GM19238 (cell line): ENCODE data around the gene POU2F3.

Experiments
- DNase-seq: peaks from one replicate; pipeline ENCODE4 v3.0.0; 2011; ENCODE audit warnings: low spot score; ENCODE audit not compliant: insufficient read length

Gene POU2F3

GRCh38 chr11:120210626-120211521, 29.1 kb upstream of the POU2F3 start, which contains the start of gene OAF:
TSS of gene OAF (plus strand) at chr11:120211032. CDS start at chr11:120211280, 248 bp downstream.
- peak; percentile 87 for DNase-seq

- no peak for DNase-seq
Measured at GRCh38 chr11:120211522-120212258, 28.2 kb upstream of the POU2F3 start.

GRCh38 chr11:120212259-120212878, 27.6 kb upstream of the POU2F3 start:
- DNase-seq = no peak

- no peak for DNase-seq
Measured at GRCh38 chr11:120212926-120213325, 27.0 kb upstream of the POU2F3 start.

- no peak for DNase-seq
Measured at GRCh38 chr11:120214581-120214980, 25.4 kb upstream of the POU2F3 start.

GRCh38 chr11:120215634-120216033, 24.3 kb upstream of the POU2F3 start:
- DNase-seq = no peak

GRCh38 chr11:120216426-120217102, 23.4 kb upstream of the POU2F3 start:
- no peak for DNase-seq

- DNase-seq = no peak
Measured at GRCh38 chr11:120217526-120217925, 22.4 kb upstream of the POU2F3 start.

GRCh38 chr11:120217941-120218694, 21.8 kb upstream of the POU2F3 start:
- DNase-seq = no peak

- DNase-seq = no peak
Measured at GRCh38 chr11:120218695-120219033, 21.3 kb upstream of the POU2F3 start.

GRCh38 chr11:120219232-120219937, 20.6 kb upstream of the POU2F3 start:
- DNase-seq = no peak

- DNase-seq = no peak
Measured at GRCh38 chr11:120219938-120220746, 19.8 kb upstream of the POU2F3 start.

GRCh38 chr11:120220747-120221037, 19.2 kb upstream of the POU2F3 start:
- no peak for DNase-seq

- no peak for DNase-seq
Measured at GRCh38 chr11:120221115-120221752, 18.7 kb upstream of the POU2F3 start.

- DNase-seq = no peak
Measured at GRCh38 chr11:120222916-120223315, 17.0 kb upstream of the POU2F3 start.

GRCh38 chr11:120223793-120224192, 16.1 kb upstream of the POU2F3 start:
- DNase-seq = no peak

- DNase-seq = no peak
Measured at GRCh38 chr11:120224361-120224760, 15.6 kb upstream of the POU2F3 start.

GRCh38 chr11:120224972-120225909, 14.7 kb upstream of the POU2F3 start:
- DNase-seq = no peak
